Tibial artery (tissue), 4 donors: ENCODE data around the gene RXRA.

ENCODE experiments used
- DNase-seq, 2 donors: peaks; one replicate each; pipeline ENCODE4 v3.0.0-alpha.2; 2019
- H3K27ac ChIP-seq, 2 donors: fragments of 200-600 bp; sonication (generic) in 1 of 2; 1 replicate in 1 of 2; 2 replicates in 1 of 2; pipeline ENCODE4 v1.5.1; 2018 to 2019; ENCODE audit warnings: mild to moderate bottlenecking in 1 of 2
- H3K27me3 ChIP-seq, 2 donors: fragments of 200-600 bp; sonication (generic) in 1 of 2; one replicate each; pipeline versions ENCODE4 v1.5.1 to v1.6.0; 2016 to 2019
- H3K36me3 ChIP-seq, 3 donors: fragments of 200-600 bp; sonication (generic) in 2 of 3; one replicate each; pipeline ENCODE4 v1.5.1; 2016 to 2019; ENCODE audit warnings: mild to moderate bottlenecking in 2 of 3
- H3K4me1 ChIP-seq, 4 donors: fragments of 200-600 bp; sonication (generic) in 2 of 4; 1 replicate in 3 of 4; 2 replicates in 1 of 4; pipeline ENCODE4 v1.5.1; 2016 to 2019
- H3K4me3 ChIP-seq, 2 donors: fragments of 200-600 bp; sonication (generic) in 1 of 2; 1 replicate in 1 of 2; 2 replicates in 1 of 2; pipeline ENCODE4 v1.5.1; 2018 to 2019; ENCODE audit warnings: mild to moderate bottlenecking in 2 of 2
- H3K9me3 ChIP-seq, 3 donors: fragments of 200-600 bp; sonication (generic) in 1 of 3; one replicate each; pipeline ENCODE4 v1.5.1; 2016 to 2019
- CTCF ChIP-seq, 2 experiments: fragments of 200-600 bp in 1 of 2; fragments of 450-650 bp in 1 of 2; IDR thresholded peaks; one replicate each; pipeline ENCODE4 v1.5.1; 2017 to 2019; ENCODE audit warnings: antibody characterized with exemption in 2 of 2, mild to moderate bottlenecking in 1 of 2, moderate library complexity in 1 of 2
- intact Hi-C: fragments of 100-400 bp; cut with DNase I; formaldehyde crosslinking; loops from one replicate; pipeline ENCODE4 v1.15.0; 2023; ENCODE audit warnings: low total_unique reads

The RXRA gene

GRCh38 chr9:134361426-134361825 is 35.2 kb downstream of the RXRA start:
- Histone ChIP-seq H3K27ac (peak overlapping the region; percentile 67 to 69), H3K27me3 (no peaks in the 10 kb centered on the region), H3K4me3 (no peak overlapping the region), H3K9me3 (no peaks in the 10 kb centered on the region), H3K4me1 (peaks cover 9 to 99% (median 64%) of the 10 kb centered on the region in 4 donors), H3K36me3 (no peaks in the 10 kb centered on the region)
- no peak for TF ChIP-seq CTCF (IDR thresholded peaks at IDR 0.05)
- intact Hi-C loops: no loop called here
- no peak for DNase-seq

- Histone ChIP-seq H3K9me3 (no peaks in the 10 kb centered on the region), H3K27ac (peak overlapping the region; percentile 67 to 69), H3K36me3 (no peaks in the 10 kb centered on the region), H3K27me3 (no peaks in the 10 kb centered on the region), H3K4me1 (peaks cover 9 to 99% (median 68%) of the 10 kb centered on the region in 4 donors), H3K4me3 (no peak overlapping the region)
- TF ChIP-seq CTCF (IDR thresholded peaks at IDR 0.05): no peak
- no peak for DNase-seq
- intact Hi-C loops: no loop called here
These were observed 35.7 kb downstream of the RXRA start for GRCh38 chr9:134361843-134362414.

GRCh38 chr9:134363450-134363849 is 37.2 kb downstream of the RXRA start:
- Histone ChIP-seq H3K4me3 (no peak overlapping the region), H3K36me3 (no peaks in the 10 kb centered on the region), H3K9me3 (no peaks in the 10 kb centered on the region), H3K27me3 (no peaks in the 10 kb centered on the region), H3K27ac (no peak overlapping the region), H3K4me1 (peaks cover 15 to 98% (median 66%) of the 10 kb centered on the region in 4 donors)
- no peak for TF ChIP-seq CTCF (IDR thresholded peaks at IDR 0.05)
- DNase-seq: no peak
- intact Hi-C loops: no loop called here

- Histone ChIP-seq H3K4me1 (peaks cover 15 to 89% (median 56%) of the 10 kb centered on the region in 4 donors), H3K4me3 (no peak overlapping the region), H3K36me3 (no peaks in the 10 kb centered on the region), H3K27ac (peak overlapping the region; percentile 59 to 73), H3K9me3 (no peaks in the 10 kb centered on the region), H3K27me3 (no peaks in the 10 kb centered on the region)
- no peak for DNase-seq
- TF ChIP-seq CTCF (IDR thresholded peaks at IDR 0.05): no peak
- intact Hi-C loops: no loop called here
These were observed 38.3 kb downstream of the RXRA start for GRCh38 chr9:134364391-134365114.

GRCh38 chr9:134365115-134365596 is 38.9 kb downstream of the RXRA start:
- intact Hi-C loops: no loop called here
- no peak for DNase-seq
- H3K4me3 ChIP-seq: no peak overlapping the region
- peak overlapping the region; percentile 59 to 73 for H3K27ac ChIP-seq
- no peaks in the 10 kb centered on the region for H3K9me3 ChIP-seq
- no peaks in the 10 kb centered on the region for H3K36me3 ChIP-seq
- peaks cover 15 to 89% (median 52%) of the 10 kb centered on the region in 4 donors for H3K4me1 ChIP-seq
- no peak for TF ChIP-seq CTCF (IDR thresholded peaks at IDR 0.05)
- no peaks in the 10 kb centered on the region for H3K27me3 ChIP-seq
